Muscle of arm (tissue), 12 donors: ENCODE data around the gene HHATL. TPM values are rescaled to one million over a fixed set of nuclear protein-coding genes. Genes with fewer than 3 reads are reported as not detected.

Experiments
- DNase-seq: peaks from one replicate; pipeline ENCODE4 v3.0.0-alpha.2; 2013
- polyA plus RNA-seq, 12 donors: library from polyadenylated mRNA; unstranded; fragments of 120-200 nt; gene quantifications; one replicate each; pipeline ENCODE4 v1.2.1, GENCODE V29; 2013; ENCODE audit not compliant: insufficient read length in 12 of 12

HHATL gene
- polyA plus RNA-seq, 12 donors: 19.8 to 84.2 (median 57.7) TPM; not detected in 2

DNA sequence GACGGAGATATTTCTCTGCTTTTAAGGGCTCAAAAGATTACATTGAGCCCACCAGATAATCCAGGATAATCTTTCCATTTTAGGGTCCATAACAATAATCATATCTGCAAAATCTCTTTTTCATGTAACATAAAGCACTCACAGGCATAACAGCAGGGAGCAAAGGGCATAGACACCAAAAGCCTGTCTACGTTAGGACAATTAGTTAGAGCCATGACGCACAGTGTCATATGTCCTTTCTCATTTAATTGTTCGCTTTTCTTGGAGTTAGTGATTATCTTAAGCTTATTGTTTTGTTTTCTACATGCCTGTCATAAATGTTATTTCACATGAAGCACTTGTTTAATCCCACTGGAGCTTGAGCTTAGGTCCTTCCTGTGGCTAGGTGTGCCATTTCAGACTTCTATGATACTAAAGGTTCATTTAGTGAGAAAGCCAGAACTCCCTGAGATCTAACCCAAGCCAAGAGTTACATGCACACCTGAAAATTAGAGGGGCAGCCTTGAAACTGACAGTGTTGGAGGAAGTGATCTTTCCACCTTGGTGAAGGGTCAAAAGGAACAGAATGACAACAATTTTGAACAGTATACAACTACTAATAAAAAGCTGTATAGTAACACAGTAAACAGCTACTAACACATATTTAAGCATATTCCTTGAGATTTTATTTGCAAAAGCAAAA, 11.7 kb upstream of the HHATL start:
- no peak for DNase-seq

DNA sequence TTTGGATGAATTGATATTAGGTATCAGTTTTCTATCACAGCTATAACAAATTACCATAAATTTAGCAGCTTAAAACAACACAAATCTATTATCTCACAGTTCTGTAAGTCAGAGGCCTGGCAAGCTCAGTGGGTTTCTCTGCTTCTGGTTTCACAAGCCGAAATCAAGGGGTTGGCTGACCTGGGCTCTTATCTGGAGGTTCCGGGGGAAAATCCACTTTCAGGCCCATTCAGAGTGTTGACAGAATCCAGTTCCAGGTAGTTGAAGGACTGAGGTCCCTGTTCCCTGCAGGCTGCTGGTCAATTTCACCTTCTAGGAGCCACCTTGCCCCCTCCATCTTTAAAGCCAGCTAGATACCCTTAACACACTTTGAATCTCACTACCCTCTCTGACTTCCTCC, 11.1 kb upstream of the HHATL start:
- DNase-seq: no peak

DNA sequence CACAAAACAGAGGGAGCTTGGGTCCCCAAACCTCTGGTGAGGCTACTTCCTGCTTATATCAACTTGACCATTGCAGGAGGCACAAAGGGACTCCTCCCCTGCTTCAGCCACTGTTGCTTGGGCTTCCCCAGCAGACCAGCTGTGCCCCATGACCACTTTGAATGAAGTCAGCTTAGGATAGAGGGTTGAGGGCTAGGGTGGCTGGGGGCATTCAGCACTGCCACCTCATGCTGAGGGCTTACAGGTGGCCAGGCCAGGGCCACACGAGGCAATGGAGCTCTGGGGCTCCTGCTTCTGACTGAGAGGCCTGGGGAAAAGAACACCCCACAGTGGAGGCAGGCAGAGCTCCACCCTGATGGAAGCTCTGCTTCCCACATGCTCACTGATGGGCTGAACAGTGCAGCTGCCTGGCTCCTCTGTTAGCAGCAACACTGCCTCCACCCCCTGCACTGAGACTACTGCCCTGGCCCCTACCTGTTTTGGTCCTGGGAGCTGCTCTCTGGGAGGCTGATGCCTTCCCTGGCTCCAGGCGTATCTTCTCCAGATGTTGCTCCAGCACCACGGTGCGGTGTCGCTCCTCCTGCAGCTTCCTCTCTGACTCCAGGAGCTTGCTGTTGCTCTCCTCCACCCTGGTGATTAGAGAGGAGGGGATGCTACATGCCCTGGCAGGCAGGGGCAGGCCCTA, 10.2 kb upstream of the HHATL start:
- no peak for DNase-seq

DNA sequence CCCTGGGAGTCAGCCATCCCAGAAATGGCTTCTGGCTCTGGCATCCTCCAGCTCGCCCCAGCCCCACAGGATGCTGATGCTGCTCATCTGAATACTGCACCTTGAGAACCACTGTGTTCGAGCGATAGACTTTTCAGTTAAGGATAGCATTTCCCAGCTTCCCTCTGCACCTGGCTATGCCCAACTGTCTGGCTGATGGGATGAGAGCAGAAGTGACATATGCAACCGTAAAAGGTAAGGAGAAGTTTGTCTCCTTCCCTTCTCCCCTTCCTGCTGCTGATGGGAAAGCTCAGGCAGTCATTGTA, 9.7 kb upstream of the HHATL start:
- DNase-seq: no peak

DNA sequence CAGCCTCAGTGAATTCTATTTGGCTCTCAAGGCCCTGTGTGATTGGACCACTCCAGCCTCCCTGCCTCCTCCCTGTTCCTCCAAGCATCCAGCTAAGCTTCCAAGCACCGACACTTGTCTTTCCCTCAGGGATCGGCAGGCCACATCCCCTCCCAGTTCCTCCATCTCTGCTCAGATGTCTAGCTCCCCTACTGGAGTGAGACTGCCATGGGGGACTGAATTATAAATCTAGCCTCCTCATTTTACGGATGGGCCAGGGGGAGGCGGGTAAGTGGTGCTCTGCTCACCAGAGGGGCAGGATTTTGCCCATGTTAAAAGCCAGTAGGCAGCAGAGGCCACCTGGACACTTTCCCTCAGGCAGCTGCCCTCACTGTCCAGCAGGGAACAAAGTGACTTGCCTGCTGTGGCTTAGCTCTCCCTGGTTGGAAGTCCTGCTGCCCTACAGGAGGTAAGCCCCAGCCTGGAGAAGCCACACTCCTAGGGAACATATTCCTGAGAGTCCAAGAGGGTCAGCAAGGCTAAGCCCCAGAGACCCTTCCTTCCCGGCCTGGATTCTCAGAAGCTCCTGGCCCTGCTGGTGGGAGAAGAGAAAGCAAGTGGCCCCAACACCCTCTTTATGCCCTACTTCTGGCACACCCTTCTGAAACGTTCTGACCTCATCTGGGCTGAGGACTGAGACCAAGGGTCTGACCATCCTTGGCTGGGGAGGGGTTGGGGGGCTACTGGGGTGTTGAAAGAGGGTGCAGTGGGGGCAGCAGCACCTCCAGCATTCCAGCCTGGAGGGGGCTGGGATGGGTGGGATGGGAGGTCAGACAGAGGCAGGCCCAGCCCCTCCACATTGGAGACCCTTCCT, 9.1 kb upstream of the HHATL start:
- no peak for DNase-seq

DNA sequence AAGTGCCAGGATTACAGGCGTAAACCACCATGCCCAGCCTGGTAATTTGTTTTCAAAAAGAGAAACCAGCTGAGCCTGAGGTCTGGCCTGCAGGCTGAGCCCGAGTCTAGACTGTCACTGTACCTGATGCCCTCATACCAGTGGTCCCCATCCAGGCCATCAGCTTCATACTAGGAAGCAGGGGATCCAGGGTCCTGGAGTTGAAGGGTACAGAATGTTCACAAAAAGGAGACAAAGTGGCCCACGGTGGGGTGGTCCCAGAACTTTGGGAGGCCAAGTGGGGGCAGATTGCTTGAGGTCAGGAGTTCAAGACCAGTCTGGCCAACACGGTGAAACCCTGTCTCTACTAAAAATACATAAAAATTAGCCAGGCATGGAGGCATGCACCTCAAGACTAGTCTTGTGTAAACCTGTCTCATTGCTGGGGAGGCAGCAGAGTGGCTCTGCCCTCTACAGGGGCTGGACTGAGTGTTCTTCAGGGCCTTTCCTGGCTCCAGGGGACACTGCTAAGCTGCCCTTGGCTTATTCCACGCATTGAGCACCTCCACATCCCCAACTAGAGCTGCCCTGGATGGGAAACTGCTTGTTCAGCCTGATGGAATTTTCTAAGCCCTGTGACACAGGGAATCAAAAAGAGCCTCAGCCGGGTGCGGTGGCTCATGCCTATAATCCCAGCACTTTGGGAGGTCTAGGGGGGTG, 7.9 kb upstream of the HHATL start:
- no peak for DNase-seq

DNA sequence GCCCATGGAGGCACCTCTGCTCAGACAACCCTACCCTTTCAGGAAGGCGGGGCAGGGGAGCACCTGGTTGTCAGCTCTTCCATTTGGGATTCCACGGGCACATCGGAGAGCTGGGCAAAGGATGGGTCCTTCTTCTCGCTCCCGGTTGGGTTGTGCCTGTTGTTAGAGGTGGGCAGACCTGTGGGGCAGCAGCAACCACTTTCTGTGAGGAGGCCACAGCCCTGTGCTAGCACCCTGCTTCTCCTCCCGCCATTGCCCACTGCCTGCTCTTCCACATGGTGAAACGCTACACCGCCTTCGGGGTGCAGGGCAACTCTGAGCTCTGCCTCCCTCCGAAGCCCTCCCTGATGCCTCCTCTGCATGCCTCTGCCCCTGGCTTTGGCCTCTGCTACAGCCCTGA, 7.0 kb upstream of the HHATL start:
- no peak for DNase-seq

DNA sequence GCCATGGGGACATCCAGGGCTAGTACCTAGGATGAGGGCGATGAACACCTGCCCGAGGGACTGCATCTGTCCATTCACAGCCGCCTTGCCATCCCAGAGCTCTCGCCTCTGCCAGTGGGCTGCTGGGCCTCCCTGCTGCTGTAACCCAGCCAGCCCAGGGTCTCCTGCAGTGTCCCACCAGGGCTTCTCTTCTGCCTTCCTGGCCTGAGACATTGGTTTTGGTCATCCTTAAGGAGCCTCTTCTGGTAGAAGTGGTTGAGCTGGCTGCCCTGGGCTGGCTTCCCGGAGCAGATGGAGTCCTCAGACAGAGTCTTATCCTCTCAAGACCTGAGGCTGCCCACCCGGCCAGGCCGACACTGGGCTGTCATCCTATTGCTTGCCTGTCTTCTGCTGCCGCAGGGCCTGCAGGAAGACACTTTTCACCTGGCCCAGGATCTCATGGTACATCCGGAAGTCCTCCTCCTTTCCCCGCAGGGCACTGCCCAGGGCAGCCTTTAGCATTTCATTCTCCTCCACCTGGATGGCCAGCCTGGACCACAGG, 6.1 kb upstream of the HHATL start:
- DNase-seq: no peak

DNA sequence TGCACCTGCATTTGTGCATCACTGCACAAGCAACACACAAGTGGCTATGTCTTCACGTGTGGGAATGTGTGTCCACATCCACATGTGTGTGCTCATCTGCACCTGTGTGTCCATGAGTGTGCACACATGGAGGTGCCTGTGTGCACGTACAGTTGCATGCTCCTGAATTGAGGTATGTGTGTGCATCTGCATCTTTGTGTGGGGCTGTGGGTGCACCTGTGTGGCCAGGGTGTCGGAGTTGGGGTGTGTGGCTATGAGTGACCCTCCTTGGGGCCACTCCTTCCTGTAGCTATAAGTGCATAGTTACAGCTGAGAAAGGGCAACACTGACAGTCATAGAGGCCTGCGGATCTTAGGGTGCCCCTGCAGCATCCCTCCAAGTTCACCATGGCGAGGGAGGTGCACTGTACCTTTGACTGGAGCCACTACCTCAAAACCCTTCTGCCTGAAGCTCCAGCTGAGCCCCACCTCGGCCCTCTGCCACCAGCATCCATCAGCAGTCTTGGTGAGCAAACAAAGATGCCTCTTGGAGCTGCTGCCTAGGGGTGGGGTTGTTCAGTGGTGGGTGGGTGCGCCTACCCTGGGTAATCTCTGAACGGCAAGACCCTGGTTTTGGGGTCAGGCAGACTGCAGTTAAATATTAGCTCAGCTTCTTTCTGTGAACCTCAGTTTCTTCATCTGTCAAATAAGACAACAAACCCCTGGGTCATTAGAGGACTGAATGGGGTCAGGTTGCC, 5.2 kb upstream of the HHATL start:
- no peak for DNase-seq

DNA sequence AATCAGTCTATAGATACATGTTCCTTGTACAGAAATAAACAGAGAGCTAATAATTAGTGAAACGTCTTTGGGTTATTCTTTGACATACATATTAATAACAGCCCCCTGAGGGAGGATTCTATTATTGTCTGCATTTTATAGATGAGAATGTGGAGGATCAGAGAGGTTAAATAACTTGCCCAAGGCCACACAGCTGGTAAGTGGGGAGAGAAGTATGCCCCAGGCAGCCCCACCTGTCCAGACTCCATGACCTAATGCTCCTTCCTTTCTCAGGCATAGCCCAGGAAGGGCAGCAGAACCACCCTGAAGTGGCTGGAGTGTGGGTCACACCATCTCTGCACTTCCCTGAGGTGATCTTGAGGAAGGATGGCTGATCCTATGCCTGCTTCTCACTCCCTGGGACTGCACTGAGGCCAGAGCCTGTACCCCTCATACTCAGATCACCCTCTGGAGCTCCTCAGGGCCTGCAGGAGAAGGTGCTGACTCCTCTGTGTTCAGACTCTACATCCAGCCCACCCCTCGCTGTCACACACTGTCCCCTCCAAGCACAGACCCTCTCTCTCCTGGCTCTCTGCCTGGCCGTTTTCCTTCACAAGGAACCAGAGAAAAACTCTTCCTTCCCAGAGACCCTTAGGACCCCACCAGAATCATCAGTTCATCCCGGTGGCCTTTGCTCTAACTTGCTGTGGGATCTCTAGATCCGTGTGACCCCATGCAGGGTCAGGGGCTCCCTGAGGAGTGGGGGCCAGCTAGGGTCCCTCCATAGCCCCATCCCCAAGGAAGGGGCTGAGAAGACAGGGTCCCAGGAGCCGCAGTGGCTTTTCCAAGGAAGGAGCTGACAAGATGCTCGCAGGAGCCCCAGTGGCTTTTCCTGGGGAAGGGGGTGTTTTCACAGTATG, 4.4 kb upstream of the HHATL start:
- DNase-seq: no peak

DNA sequence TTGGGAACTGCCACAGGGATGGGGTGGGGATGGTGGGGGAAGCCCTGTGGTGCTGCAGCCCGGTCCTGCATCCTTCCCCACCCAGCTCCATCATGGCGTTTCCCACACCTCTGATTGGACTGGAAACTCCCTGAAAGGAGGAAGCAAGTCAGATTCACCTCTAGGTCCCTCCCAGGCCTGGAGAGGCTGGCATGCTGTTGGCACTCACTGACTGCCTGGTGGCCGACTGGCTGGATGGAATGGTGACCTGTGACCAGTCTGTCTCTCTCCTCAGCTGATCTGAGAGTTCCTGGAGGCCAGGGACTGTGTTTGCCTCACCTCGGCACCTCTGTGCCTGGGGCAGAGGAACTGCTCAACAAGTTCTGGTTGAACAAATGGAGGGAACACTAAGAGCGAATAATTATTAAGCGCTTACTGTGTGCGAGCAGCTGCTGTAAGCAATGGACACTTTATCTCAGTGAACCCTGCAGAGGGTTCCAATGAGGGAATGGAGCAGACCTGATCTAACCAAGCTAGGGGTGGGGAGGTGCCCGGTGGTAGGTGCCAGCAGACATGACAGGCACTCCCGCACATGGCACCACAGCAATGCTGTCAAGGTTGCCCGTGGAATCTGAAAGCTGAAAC, 3.5 kb upstream of the HHATL start:
- DNase-seq: no peak

DNA sequence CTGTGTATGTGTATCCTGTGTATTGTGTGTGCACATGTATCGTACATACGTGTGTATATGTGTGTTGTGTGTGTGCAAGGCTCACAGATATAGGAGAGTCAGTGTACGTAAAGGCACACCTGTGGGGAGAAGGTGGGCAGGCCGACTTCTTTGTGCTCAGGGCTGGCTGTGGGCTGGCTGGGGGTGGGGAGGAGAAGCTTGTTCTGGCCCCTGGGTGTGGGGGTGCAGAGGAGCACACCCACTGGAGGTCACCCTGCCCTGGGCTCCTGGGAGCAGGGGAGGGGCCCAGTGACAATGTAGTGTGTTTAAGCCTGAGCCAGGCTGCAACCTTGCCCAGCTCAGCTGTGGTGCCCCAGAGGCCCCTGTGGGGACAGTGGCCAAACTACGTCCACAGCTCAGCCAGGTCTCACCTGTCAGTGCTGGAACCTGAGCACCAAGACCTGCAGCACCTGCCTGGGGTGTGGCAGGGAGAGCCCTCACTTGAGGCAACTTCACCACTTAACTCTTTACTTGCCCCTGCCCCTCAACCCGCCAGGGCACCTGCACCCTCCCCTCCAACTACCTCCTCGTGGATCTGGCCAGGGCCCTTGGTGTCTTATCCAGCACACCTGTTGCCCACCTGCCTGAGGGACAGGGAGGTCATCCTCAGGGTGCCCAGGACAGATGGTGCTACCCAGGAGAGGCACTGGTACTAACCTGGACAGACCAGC, 2.6 kb upstream of the HHATL start:
- no peak for DNase-seq

DNA sequence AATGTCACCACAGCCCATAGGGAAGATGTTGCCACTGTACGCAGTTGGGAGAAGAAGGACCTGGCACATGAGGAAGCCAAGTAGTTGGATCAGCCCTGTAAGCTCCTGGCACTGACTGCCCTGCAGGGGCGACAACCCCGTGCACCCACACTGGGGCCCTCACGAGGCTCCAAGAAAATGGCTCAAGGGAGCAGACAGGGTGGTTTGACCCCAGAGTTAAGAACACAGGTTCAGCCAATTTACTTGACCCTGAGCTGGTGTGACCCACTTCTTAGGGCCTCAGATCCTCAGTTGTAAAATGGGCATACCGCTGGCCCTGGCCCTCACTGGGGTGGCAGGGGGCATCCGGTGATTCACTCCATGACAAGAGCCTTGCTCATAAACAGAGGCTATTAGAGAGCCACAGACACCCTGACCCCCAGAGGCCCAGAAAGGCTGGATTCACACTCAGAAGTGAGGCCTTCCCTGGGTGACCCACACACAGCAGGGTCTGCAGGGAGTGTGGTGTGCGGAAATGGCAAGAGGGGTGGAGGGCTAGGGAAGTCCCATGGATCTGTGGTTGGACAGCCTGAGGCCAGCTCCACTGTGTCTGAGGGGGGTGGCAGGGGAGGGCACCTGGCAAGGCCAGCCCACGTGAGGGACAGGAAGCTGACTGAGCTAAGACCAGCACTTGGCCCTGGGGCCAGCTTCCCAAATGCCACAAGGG, 1.7 kb upstream of the HHATL start:
- no peak for DNase-seq

DNA sequence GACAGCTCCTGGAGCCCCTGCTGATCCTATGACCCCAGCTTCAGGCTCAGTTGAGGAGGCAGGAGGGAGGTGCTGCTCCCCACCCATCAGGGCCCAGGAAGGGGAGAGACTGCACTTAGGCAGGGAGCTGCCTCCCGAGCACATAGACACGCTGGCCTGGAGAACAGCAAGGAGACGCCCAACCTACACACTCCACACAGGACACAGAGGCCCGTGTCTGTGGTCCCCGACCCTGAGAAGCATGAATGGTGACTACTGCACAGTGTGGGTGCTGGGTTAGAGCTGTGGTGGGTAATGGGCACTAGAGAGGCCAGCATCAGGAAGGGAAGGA, 1.1 kb upstream of the HHATL start:
- no peak for DNase-seq

DNA sequence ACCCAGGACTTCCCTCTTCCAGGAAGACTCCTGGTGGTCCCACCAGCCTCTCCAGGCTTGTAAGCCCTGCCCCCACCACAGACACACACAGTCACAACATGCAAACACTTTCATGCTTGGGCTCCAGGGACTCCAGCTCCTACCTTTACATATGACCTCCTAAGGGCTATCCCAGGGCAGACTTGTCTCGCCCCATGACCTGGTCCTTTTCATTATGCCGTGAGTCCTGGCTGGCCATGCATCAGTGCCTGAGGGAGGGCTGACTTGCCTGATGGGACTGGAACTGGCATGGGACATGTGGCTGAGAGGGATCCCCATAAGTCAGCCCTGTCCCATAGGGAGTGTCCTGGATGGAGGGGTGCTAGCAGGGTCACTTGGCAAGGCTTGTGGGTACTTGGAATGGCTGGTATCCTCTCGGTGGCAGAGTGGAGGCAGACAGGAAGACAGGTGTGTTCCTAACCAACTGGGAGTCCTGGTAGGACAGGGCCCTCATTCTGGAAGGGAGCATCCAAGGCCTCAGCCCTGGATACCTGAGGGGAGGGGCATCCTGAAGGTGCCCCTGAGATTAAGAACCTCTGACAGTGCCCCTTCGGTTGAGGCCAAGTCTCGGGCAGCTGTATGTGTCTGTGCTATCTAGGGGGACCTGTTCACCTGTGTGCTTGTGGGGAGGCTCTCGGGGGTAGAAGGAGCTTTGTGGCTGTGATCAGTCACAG, 540 bp upstream of the HHATL start:
- DNase-seq: no peak

DNA sequence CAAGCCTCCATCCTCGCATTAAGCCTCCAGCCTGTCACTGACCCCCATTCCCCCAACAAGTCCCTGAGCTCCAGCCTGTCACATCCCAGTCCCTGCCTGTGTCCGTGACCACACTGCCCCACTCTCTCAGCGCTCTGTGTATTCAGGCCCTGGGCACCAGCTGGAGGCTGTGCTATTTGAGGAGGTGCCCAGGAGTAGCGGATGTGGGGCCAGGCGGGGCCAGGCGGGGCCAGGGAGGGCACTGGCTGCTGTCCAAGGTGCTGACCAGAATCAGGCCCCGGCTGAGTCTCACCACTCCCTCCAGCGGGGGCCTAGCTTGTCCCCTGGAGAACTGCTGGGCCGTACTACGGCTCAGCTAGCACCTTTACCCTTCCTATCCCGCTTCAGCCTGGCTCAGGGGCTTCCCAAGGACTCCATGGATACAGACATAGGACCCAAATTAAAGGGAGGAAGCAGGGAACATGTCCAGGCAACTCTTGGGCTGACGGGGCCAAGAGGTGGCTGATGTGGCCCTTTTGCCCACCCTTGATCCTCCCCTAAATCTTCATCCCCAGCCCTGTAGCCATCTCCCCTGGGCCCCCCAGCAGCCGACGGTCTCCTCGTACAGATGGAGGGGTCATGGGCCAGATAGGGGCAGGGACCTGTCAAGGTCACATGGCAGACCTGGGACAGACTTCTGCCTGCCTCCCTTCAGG, 1.1 kb downstream of the HHATL start:
- peak; percentile 36 for DNase-seq
